HG03565 (cell line): ENCODE results near the gene UMAD1.

Experiments used
- ATAC-seq: cut with Tn5 transposase; IDR thresholded peaks from one replicate; pipeline ENCODE4 v1.9.1; 2021; ENCODE audit warnings: mild to moderate bottlenecking, moderate library complexity; ENCODE audit not compliant: unreplicated experiment

UMAD1 gene

GRCh38 chr7:7640221-7641128 lies at the start of gene UMAD1:
UMAD1 (plus strand) TSS chr7:7640752; CDS start chr7:7673372, 32,620 bp downstream.
- ATAC-seq, result peak; percentile 97

GRCh38 chr7:7595451-7595850 lies 45.1 kb upstream of the UMAD1 start:
- no peak for ATAC-seq

GRCh38 chr7:7596176-7596575 lies 44.4 kb upstream of the UMAD1 start:
- no peak for ATAC-seq

- no peak for ATAC-seq
Measured at GRCh38 chr7:7607010-7607409, 33.5 kb upstream of the UMAD1 start.

- no peak for ATAC-seq
Measured at GRCh38 chr7:7609330-7609729, 31.2 kb upstream of the UMAD1 start.

GRCh38 chr7:7612519-7612918 lies 28.0 kb upstream of the UMAD1 start:
- no peak for ATAC-seq

- no peak for ATAC-seq
Measured at GRCh38 chr7:7613210-7613609, 27.3 kb upstream of the UMAD1 start.

GRCh38 chr7:7614018-7614741 lies 26.4 kb upstream of the UMAD1 start:
- no peak for ATAC-seq

GRCh38 chr7:7617550-7617949 lies 23.0 kb upstream of the UMAD1 start:
- no peak for ATAC-seq

GRCh38 chr7:7618410-7618809 lies 22.1 kb upstream of the UMAD1 start:
- no peak for ATAC-seq

- ATAC-seq, result no peak
Measured at GRCh38 chr7:7620236-7620635, 20.3 kb upstream of the UMAD1 start.

GRCh38 chr7:7620644-7621210 lies 19.8 kb upstream of the UMAD1 start:
- no peak for ATAC-seq

- no peak for ATAC-seq
Measured at GRCh38 chr7:7628476-7628875, 12.1 kb upstream of the UMAD1 start.

GRCh38 chr7:7630626-7631329 lies 9.8 kb upstream of the UMAD1 start:
- ATAC-seq, result no peak

- ATAC-seq, result no peak
Measured at GRCh38 chr7:7639421-7639820, 1.1 kb upstream of the UMAD1 start.

GRCh38 chr7:7639847-7640220 lies 718 bp upstream of the UMAD1 start:
- ATAC-seq, result no peak

- peak; percentile 4 for ATAC-seq
Measured at GRCh38 chr7:7641129-7641663, 644 bp downstream of the UMAD1 start.

- no peak for ATAC-seq
Measured at GRCh38 chr7:7642081-7642480, 1.5 kb downstream of the UMAD1 start.

- no peak for ATAC-seq
Measured at GRCh38 chr7:7647495-7648036, 7.0 kb downstream of the UMAD1 start.

GRCh38 chr7:7650682-7651206 lies 10.2 kb downstream of the UMAD1 start:
- no peak for ATAC-seq
